Lung (tissue), 12 donors: ENCODE results near the gene ERFL. TPM values are rescaled to one million over a fixed set of nuclear protein-coding genes. Genes with fewer than 3 reads are reported as not detected.

Experiments
- ATAC-seq: fragments of 200-7000 bp; cut with Tn5 transposase; one replicate; pipeline ENCODE4 v1.9.1; 2020; ENCODE audit warnings: moderate number of reproducible peaks; ENCODE audit not compliant: insufficient read depth, low FRiP score
- DNase-seq, 3 donors: peaks; one replicate each; pipeline ENCODE4 v3.0.0-alpha.2; 2013 to 2017
- H3K27ac ChIP-seq, 2 donors: one replicate each; pipeline ENCODE4 v1.5.1; 2013; ENCODE audit warnings: mild to moderate bottlenecking in 2 of 2, moderate library complexity in 2 of 2, control low read depth in 1 of 2, inconsistent platforms in 1 of 2, low read depth in 1 of 2, low read length in 1 of 2
- H3K27me3 ChIP-seq, 3 donors: one replicate each; pipeline ENCODE4 v1.5.1; 2013; ENCODE audit warnings: low read length in 2 of 3; ENCODE audit not compliant: control insufficient read depth in 3 of 3, insufficient read depth in 3 of 3
- H3K36me3 ChIP-seq, 4 donors: one replicate each; pipeline ENCODE4 v1.5.1; 2013; ENCODE audit warnings: low read length in 4 of 4, mild to moderate bottlenecking in 1 of 4, moderate library complexity in 1 of 4; ENCODE audit not compliant: control insufficient read depth in 4 of 4, insufficient read depth in 4 of 4
- H3K4me1 ChIP-seq, 5 donors: one replicate each; pipeline ENCODE4 v1.5.1; 2013; ENCODE audit warnings: low read length in 5 of 5, mild to moderate bottlenecking in 2 of 5, moderate library complexity in 1 of 5; ENCODE audit not compliant: control insufficient read depth in 5 of 5, insufficient read depth in 5 of 5
- H3K4me3 ChIP-seq: one replicate; pipeline ENCODE4 v1.5.1; 2013; ENCODE audit warnings: mild to moderate bottlenecking, control low read depth, moderate library complexity
- H3K9ac ChIP-seq, 2 donors: one replicate each; pipeline ENCODE4 v1.5.1; 2013; ENCODE audit warnings: low read length in 2 of 2, control low read depth in 1 of 2; ENCODE audit not compliant: insufficient read depth in 1 of 2
- H3K9me3 ChIP-seq, 4 donors: one replicate each; pipeline ENCODE4 v1.5.1; 2013; ENCODE audit warnings: low read length in 3 of 4, mild to moderate bottlenecking in 1 of 4, moderate library complexity in 1 of 4; ENCODE audit not compliant: control insufficient read depth in 4 of 4, insufficient read depth in 3 of 4
- CTCF ChIP-seq: IDR thresholded peaks from 2 replicates; pipeline ENCODE4 v1.5.1; 2012; ENCODE audit warnings: mild to moderate bottlenecking; ENCODE audit errors: control extremely low read depth, extremely low read depth
- WGBS, 2 donors: extraction: QIAGEN DNeasy Blood & Tissue Kit; methylation state at CpG; one replicate each; pipeline ENCODE4 v1.1.7; 2013; 5-methylcytosine and 5-hydroxymethylcytosine counted together
- polyA plus RNA-seq, 2 donors: library from polyadenylated mRNA; stranded (reverse); fragments of 200-250 nt; gene quantifications; one replicate each; pipeline ENCODE4 v1.2.1, GENCODE V29; 2013
- total RNA-seq, 2 donors: library from RNA; depleted of rRNA in 1 of 2; stranded (reverse); fragments of >200 nt in 1 of 2; gene quantifications; one replicate each; pipeline ENCODE4 v1.2.1, GENCODE V29; 2014 to 2021
- donor health status: control.
- donor health status: control.
- donor health status: Bipolar disorder and iron deficiency.
- donor health status: healthy.
- donor health status: DM: yes; HTN: yes; CAD: no.

ERFL gene
- total and polyA plus RNA-seq, 4 donors, result 0.16 to 0.67 (median 0.37) TPM; not detected in 1

- no peak overlapping the region for H3K27ac ChIP-seq
- H3K9ac ChIP-seq, result no peak overlapping the region
- ATAC-seq (no peak), DNase-seq (no peak)
- H3K27me3 ChIP-seq, result peaks cover 0 to 89% (median 74%) of the 10 kb centered on the region in 3 donors
- peaks cover 0 to 6% (median 2%) of the 10 kb centered on the region in 5 donors for H3K4me1 ChIP-seq
- WGBS, 2 donors, result 37 to 56% methylated on average over 11 of the region's 11 CpGs
- H3K9me3 ChIP-seq, result peaks cover 0 to 3% (median 0%) of the 10 kb centered on the region in 4 donors
- TF ChIP-seq CTCF, result no peak
- no peak overlapping the region for H3K4me3 ChIP-seq
- no peaks in the 10 kb centered on the region for H3K36me3 ChIP-seq
Observed at GRCh38 chr19:41932259-41932719, 4.0 kb upstream of the ERFL start.

- WGBS, 2 donors, result 14 to 16% methylated on average over 17 of the region's 17 CpGs
- TF ChIP-seq CTCF, result no peak
- Histone ChIP-seq H3K9me3 (peaks cover 0 to 3% (median 0%) of the 10 kb centered on the region in 4 donors), H3K9ac (no peak overlapping the region), H3K27me3 (peaks cover 0 to 86% (median 76%) of the 10 kb centered on the region in 3 donors), H3K4me1 (peaks cover 0 to 6% (median 2%) of the 10 kb centered on the region in 5 donors), H3K36me3 (no peaks in the 10 kb centered on the region), H3K4me3 (no peak overlapping the region), H3K27ac (no peak overlapping the region)
- ATAC-seq (no peak), DNase-seq (no peak)
Observed at GRCh38 chr19:41930926-41931592, 2.8 kb upstream of the ERFL start.

GRCh38 chr19:41930322-41930722, 2.1 kb upstream of the ERFL start:
- Histone ChIP-seq H3K9me3 (peaks cover 0 to 5% (median 0%) of the 10 kb centered on the region in 4 donors), H3K27ac (no peak overlapping the region), H3K4me3 (no peak overlapping the region), H3K36me3 (no peaks in the 10 kb centered on the region), H3K9ac (no peak overlapping the region), H3K27me3 (peaks cover 0 to 89% (median 79%) of the 10 kb centered on the region in 3 donors), H3K4me1 (peaks cover 0 to 6% (median 2%) of the 10 kb centered on the region in 5 donors)
- no peak for ATAC-seq
- no peak for DNase-seq
- TF ChIP-seq CTCF, result no peak
- WGBS, 2 donors, result 11 to 26% methylated on average over 7 of the region's 7 CpGs
